ENCODE measurements around the gene COG4. TPM values are rescaled to one million over a fixed set of nuclear protein-coding genes. Genes with fewer than 3 reads are reported as not detected.

Gene COG4
- total and polyA plus RNA-seq, 12 donors = 28.2 to 195 (median 69.8) TPM

DNA sequence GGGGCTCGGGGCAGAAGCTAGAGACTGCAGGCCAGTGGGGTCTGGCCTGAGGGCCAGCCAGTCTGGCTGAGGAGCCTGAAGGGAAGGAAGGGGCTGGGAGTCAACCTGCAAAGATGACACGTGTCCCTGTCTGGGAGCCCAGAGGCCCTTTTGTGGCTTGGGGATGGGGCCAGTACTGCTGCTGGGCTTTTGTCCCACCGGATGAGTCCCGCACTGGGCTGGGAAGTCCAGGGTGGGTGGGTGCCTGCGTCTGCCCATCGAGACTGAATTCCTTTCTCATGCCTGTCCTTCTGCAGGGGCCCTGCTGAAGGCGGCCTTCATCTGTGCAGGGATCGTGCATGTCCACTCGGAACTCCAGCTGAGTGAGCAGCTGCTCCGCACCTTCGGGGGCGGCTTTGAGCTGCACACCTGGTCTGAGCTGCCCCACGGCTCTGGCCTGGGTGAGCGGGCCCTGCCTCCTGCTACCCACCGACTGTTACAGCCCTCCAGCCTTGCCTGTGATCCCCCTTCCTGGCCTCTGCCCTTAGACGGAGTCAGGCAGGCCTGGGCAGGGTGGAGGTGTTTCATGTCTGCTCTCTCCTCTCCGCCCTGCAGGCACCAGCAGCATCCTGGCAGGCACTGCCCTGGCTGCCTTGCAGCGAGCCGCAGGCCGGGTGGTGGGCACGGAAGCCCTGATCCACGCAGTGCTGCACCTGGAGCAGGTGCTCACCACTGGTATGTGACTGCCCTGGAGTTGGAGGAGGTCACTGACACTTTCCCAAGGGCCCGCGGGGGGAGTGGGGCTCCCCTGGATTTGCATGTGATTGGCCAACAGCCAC lies 48.1 kb downstream of the COG4 start:
- WGBS, 4 donors = 76 to 92% (median 86%) methylated on average over 2 to 24 of the region's 24 CpGs
- TF ChIP-seq POLR2A (IDR thresholded peaks at IDR 0.05) = no peak
- TF ChIP-seq, protein P1, sequence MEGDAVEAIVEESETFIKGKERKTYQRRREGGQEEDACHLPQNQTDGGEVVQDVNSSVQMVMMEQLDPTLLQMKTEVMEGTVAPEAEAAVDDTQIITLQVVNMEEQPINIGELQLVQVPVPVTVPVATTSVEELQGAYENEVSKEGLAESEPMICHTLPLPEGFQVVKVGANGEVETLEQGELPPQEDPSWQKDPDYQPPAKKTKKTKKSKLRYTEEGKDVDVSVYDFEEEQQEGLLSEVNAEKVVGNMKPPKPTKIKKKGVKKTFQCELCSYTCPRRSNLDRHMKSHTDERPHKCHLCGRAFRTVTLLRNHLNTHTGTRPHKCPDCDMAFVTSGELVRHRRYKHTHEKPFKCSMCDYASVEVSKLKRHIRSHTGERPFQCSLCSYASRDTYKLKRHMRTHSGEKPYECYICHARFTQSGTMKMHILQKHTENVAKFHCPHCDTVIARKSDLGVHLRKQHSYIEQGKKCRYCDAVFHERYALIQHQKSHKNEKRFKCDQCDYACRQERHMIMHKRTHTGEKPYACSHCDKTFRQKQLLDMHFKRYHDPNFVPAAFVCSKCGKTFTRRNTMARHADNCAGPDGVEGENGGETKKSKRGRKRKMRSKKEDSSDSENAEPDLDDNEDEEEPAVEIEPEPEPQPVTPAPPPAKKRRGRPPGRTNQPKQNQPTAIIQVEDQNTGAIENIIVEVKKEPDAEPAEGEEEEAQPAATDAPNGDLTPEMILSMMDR (IDR thresholded peaks at IDR 0.05) = no peak
- Histone ChIP-seq H3K4me1 (replicated peaks in 1 of 2) (peaks cover 4 to 6% of the 10 kb centered on the region in 2 donors), H3K9me3 (replicated peaks in 1 of 3) (no peaks in the 10 kb centered on the region), H3K27ac (no peak overlapping the region), H3K27me3 (no peaks in the 10 kb centered on the region), H3K4me3 (no peak overlapping the region), H3K36me3 (replicated peaks in 1 of 2) (peaks cover 0 to 49% of the 10 kb centered on the region in 2 donors)
- no peak for DNase-seq
- intact Hi-C loops (cut with DNase I) = no loop called here

DNA sequence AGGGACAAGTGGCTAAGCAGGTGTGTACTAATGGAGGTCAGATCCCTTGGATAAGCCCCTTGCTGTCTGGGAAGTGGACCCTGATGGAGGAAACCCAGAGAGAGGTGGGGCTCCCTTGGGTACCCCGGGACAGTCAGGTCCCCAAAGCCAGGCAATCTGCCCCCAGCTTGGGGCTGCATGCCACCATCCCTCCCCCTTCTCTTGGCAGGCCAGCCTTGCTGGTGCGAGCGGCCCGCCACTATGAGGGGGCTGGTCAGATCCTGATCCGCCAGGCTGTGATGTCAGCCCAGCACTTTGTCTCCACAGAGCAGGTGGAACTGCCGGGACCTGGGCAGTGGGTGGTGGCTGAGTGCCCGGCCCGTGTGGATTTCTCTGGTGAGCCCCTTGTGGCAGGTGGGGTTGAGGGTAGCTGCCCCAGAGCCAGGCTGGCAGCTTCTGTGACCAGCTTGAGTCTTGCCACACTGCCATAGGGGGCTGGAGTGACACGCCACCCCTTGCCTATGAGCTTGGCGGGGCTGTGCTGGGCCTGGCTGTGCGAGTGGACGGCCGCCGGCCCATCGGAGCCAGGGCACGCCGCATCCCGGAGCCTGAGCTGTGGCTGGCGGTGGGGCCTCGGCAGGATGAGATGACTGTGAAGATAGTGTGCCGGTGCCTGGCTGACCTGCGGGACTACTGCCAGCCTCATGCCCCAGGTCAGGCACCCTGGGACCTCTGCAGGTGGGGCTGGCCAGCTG lies 48.9 kb downstream of the COG4 start:
- no peak overlapping the region for H3K27ac ChIP-seq
- DNase-seq = no peak
- no peaks in the 10 kb centered on the region for H3K27me3 ChIP-seq
- H3K4me3 ChIP-seq = no peak overlapping the region
- no peak for TF ChIP-seq POLR2A (IDR thresholded peaks at IDR 0.05)
- H3K9me3 ChIP-seq (replicated peaks in 1 of 3) = no peaks in the 10 kb centered on the region
- 70 to 96% (median 95%) methylated on average over 2 to 22 of the region's 22 CpGs; no CpG with 5 or more reads in 1 of the 4 donors for WGBS, 4 donors
- intact Hi-C loops (cut with DNase I) = no loop called here
- H3K36me3 ChIP-seq (replicated peaks in 1 of 2) = peaks cover 0 to 44% of the 10 kb centered on the region in 2 donors
- peaks cover 4 to 6% of the 10 kb centered on the region in 2 donors for H3K4me1 ChIP-seq (replicated peaks in 1 of 2)

DNA sequence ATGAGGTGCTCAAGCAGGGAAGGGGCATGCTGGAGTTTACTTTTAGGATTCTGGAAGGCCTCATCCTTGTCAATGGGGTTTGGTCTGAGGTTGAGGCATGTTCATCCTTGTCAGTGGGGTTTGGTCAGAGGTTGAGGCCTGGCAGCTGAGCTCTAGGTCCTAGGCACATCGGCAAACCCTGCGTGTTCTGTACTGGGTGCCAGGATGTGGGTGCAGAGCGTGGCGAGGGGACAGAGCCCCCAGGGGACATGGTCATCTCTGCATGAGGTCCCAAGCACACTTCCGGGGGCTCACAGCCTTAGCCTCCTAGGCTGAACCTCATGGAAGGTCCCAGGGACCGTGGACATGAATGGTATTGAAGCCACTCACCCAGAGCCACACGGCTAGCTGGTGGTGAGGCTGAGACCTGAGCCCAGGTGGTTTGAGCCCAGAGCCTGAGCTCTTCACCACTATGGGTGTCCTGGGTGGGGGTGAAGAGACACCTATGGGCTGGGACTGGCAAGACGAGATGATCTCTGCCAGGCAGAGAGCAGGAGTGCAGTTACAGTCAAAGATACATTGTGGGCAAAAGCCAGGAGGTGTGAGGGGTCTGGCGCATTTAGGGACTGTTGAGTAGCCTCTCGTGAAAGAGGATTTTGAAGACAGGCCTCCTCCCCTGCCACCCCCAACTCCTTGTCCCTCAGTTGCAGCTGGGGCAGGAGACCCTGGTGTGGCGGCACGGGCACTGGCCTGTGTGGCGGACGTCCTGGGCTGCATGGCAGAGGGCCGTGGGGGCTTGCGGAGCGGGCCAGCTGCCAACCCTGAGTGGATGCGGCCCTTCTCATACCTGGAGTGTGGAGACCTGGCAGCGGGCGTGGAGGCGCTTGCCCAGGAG lies 49.7 kb downstream of the COG4 start:
- TF ChIP-seq, protein P1 (IDR thresholded peaks at IDR 0.05) = no peak
- no peak for TF ChIP-seq POLR2A (IDR thresholded peaks at IDR 0.05)
- 90 to 94% (median 92%) methylated on average over 16 to 21 of the region's 21 CpGs for WGBS, 4 donors
- no peak for DNase-seq
- peaks cover 0 to 35% of the 10 kb centered on the region in 2 donors for H3K36me3 ChIP-seq (replicated peaks in 1 of 2)
- H3K9me3 ChIP-seq (replicated peaks in 1 of 3) = no peaks in the 10 kb centered on the region
- intact Hi-C loops (cut with DNase I) = no loop called here
- H3K27me3 ChIP-seq = no peaks in the 10 kb centered on the region
- no peak overlapping the region for H3K4me3 ChIP-seq
- H3K27ac ChIP-seq = no peak overlapping the region
- H3K4me1 ChIP-seq (replicated peaks in 1 of 2) = peaks cover 4 to 6% of the 10 kb centered on the region in 2 donors

DNA sequence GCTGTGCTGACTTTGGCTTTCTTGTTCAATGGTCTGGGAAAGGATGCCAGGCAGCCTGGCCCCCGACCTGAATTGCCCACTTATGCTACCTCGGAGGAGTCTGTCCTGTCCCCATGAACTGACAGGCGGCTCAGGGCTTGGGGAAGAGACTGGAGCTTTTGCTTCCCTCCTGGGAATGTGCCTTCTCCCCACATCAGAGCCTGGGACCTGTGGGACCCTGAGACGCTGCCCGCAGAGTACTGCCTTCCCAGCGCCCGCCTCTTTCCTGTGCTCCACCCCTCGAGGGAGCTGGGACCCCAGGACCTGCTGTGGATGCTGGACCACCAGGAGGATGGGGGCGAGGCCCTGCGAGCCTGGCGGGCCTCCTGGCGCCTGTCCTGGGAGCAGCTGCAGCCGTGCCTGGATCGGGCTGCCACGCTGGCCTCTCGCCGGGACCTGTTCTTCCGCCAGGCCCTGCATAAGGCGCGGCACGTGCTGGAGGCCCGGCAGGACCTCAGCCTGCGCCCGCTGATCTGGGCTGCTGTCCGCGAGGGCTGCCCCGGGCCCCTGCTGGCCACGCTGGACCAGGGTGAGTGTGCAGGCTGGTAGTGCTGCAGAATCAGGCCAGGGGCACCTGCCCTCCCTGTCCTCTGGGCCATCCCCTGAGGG lies 50.4 kb downstream of the COG4 start:
- Histone ChIP-seq H3K36me3 (replicated peaks in 1 of 2) (peaks cover 0 to 28% of the 10 kb centered on the region in 2 donors), H3K4me1 (replicated peaks in 1 of 2) (peaks cover 4 to 6% of the 10 kb centered on the region in 2 donors), H3K27me3 (no peaks in the 10 kb centered on the region), H3K9me3 (replicated peaks in 1 of 3) (no peaks in the 10 kb centered on the region), H3K27ac (no peak overlapping the region), H3K4me3 (no peak overlapping the region)
- no peak for TF ChIP-seq POLR2A (IDR thresholded peaks at IDR 0.05)
- TF ChIP-seq, protein P1 (IDR thresholded peaks at IDR 0.05) = no peak
- WGBS, 4 donors = 88 to 100% (median 93%) methylated on average over 3 to 28 of the region's 28 CpGs
- intact Hi-C loops (cut with DNase I) = no loop called here
- no peak for DNase-seq

Data from adrenal gland (tissue), 12 donors.